ENCODE results near the gene MRPS2. TPM values are rescaled to one million over a fixed set of nuclear protein-coding genes. Genes with fewer than 3 reads are reported as not detected.
"Not testable (repeated sequence)": the region's sequence is repeated elsewhere in the genome, so short reads cannot be mapped to it uniquely, and the experiment has no call there.

The MRPS2 gene
- total RNA-seq, 2 donors from 2014 or later = 50.2 to 53.1 TPM

- not testable (repeated sequence) for H3K9me3 Mint-ChIP-seq; H3K4me1 Mint-ChIP-seq; H3K9ac ChIP-seq (ENCODE audit: extremely low read depth, low read length, poor library complexity, severe bottlenecking); H3K27me3 ChIP-seq (ENCODE audit: control insufficient read depth, insufficient read depth, low read length, poor library complexity, severe bottlenecking); H3K27me3 Mint-ChIP-seq (ENCODE audit: insufficient read depth); H3K36me3 Mint-ChIP-seq (ENCODE audit: low read depth); H3K4me3 Mint-ChIP-seq; H3K4me1 ChIP-seq (ENCODE audit: control insufficient read depth, insufficient read depth, low read length); DNase-seq; H3K9me3 ChIP-seq (ENCODE audit: control insufficient read depth, low read length); H3K27ac Mint-ChIP-seq; H3K27ac ChIP-seq (ENCODE audit: low read depth, low read length); H3K36me3 ChIP-seq (ENCODE audit: control insufficient read depth, insufficient read depth, low read length); H3K4me3 ChIP-seq (ENCODE audit: low read length)
- 93 to 95% methylated on average over 8 to 20 of the region's 21 CpGs for WGBS, 2 experiments (ENCODE audit: insufficient coverage in 1 of 2, insufficient read length in 1 of 2)
Measured at GRCh38 chr9:135546792-135547617, 46.5 kb downstream of the MRPS2 start.

GRCh38 chr9:135547756-135548736 lies 47.6 kb downstream of the MRPS2 start:
- 86 to 92% methylated on average over 20 to 28 of the region's 28 CpGs for WGBS, 2 experiments (ENCODE audit: insufficient coverage in 1 of 2, insufficient read length in 1 of 2)
- H3K4me1 Mint-ChIP-seq = no peaks in the 10 kb centered on the region
- no peaks in the 10 kb centered on the region for H3K36me3 Mint-ChIP-seq (ENCODE audit: low read depth)
- no peak for TF ChIP-seq CTCF (conservative IDR thresholded peaks at IDR 0.05)
- H3K27me3 ChIP-seq (ENCODE audit: control insufficient read depth, insufficient read depth, low read length, poor library complexity, severe bottlenecking) = no peaks in the 10 kb centered on the region
- H3K9me3 ChIP-seq (ENCODE audit: control insufficient read depth, low read length) = no peaks in the 10 kb centered on the region
- no peak overlapping the region for H3K4me3 Mint-ChIP-seq
- H3K9me3 Mint-ChIP-seq = no peaks in the 10 kb centered on the region
- H3K27ac ChIP-seq (ENCODE audit: low read depth, low read length) = no peak overlapping the region
- no peaks in the 10 kb centered on the region for H3K27me3 Mint-ChIP-seq (ENCODE audit: insufficient read depth)
- no peak overlapping the region for H3K27ac Mint-ChIP-seq
- no peaks in the 10 kb centered on the region for H3K4me1 ChIP-seq (ENCODE audit: control insufficient read depth, insufficient read depth, low read length)
- no peak for DNase-seq
- no peak overlapping the region for H3K9ac ChIP-seq (ENCODE audit: extremely low read depth, low read length, poor library complexity, severe bottlenecking)
- H3K4me3 ChIP-seq (ENCODE audit: low read length) = no peak overlapping the region
- H3K36me3 ChIP-seq (ENCODE audit: control insufficient read depth, insufficient read depth, low read length) = no peaks in the 10 kb centered on the region

- WGBS, 2 experiments (ENCODE audit: insufficient coverage in 1 of 2, insufficient read length in 1 of 2) = 92 to 94% methylated on average over 15 to 28 of the region's 28 CpGs
- H3K4me1 Mint-ChIP-seq; H3K27me3 Mint-ChIP-seq (ENCODE audit: insufficient read depth); H3K9me3 ChIP-seq (ENCODE audit: control insufficient read depth, low read length); H3K9ac ChIP-seq (ENCODE audit: extremely low read depth, low read length, poor library complexity, severe bottlenecking); DNase-seq; H3K4me3 ChIP-seq (ENCODE audit: low read length); H3K4me3 Mint-ChIP-seq; H3K27ac Mint-ChIP-seq; H3K4me1 ChIP-seq (ENCODE audit: control insufficient read depth, insufficient read depth, low read length); H3K36me3 Mint-ChIP-seq (ENCODE audit: low read depth); H3K27me3 ChIP-seq (ENCODE audit: control insufficient read depth, insufficient read depth, low read length, poor library complexity, severe bottlenecking); H3K27ac ChIP-seq (ENCODE audit: low read depth, low read length); H3K9me3 Mint-ChIP-seq; H3K36me3 ChIP-seq (ENCODE audit: control insufficient read depth, insufficient read depth, low read length): not testable (repeated sequence)
Measured at GRCh38 chr9:135549478-135550343, 49.2 kb downstream of the MRPS2 start.
